Fibroblast of pulmonary artery (primary cell): ENCODE data around the gene NQO2.
A peak's percentile ranks its signal among the peaks of the same experiment; 100 is the strongest.
"Not testable (repeated sequence)": the region's sequence is repeated elsewhere in the genome, so short reads cannot be mapped to it uniquely, and the experiment has no call there.

ENCODE experiments used
- DNase-seq: peaks from one replicate; pipeline ENCODE4 v3.0.0-alpha.2; 2010; ENCODE audit warnings: low read depth
- H3K4me3 ChIP-seq: replicated peaks from 2 replicates; pipeline ENCODE4 v1.5.1; 2011; ENCODE audit warnings: low read depth, mild to moderate bottlenecking, control low read depth, low read length, moderate library complexity
- CTCF ChIP-seq: IDR thresholded peaks from 2 replicates; pipeline ENCODE4 v1.5.1; 2011; ENCODE audit warnings: mild to moderate bottlenecking, control low read depth, low read length, inconsistent platforms; ENCODE audit errors: missing control alignments

The NQO2 gene

DNA sequence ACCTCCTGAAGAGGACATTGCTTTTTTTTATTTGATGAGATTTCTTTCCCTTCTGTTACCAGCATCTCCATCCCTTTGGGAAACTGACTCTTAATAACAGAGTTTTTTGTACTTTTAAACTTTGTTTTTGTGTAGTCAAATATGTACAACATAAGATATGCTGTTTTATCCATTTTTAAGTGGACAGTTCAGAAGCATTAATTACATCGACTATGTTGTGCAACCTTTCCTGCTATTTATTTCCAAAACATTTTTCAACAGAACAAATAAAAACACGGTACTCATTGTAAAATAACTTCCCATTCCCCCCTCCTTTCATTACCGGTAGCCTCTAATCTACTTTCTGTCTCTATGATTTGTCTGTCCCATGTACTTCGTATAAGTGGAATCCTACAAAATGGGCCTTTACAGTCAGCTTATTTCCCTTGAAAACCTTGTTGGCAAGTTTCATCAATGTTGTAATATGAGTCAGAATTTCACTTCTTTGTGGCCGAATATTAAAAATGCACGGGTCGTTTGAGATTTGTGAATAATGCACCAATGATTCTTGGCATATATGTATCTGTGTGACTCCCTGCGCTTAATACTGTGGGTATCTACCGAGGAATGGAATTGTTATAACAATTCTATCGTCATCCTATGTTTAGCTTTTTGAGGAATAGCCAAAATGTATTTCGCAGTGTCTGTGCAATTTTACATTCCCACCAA lies 57.5 kb downstream of the NQO2 start:
- no peak for DNase-seq
- no peak for TF ChIP-seq CTCF
- H3K4me3 ChIP-seq = no peak overlapping the region

DNA sequence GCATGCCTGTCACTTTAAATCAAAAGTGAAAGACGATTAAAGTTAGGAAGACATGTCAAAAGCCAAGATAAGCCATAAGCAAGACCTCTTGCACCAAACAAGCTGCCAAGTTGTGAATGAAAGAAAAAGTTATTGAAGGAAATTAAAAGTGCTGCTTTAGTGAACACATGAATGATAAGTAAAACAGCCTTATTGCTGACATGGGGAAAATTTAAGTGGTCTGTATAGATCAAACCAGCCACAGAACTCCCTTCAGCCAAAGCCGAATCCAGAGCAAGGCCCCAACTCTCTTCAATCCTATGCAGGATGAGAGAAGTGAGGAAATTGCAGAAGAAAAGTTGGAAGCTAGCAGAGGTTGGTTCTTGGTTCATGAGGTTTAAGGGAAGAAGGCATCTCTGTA lies 59.3 kb downstream of the NQO2 start:
- no peak overlapping the region for H3K4me3 ChIP-seq
- no peak for DNase-seq
- TF ChIP-seq CTCF = no peak

DNA sequence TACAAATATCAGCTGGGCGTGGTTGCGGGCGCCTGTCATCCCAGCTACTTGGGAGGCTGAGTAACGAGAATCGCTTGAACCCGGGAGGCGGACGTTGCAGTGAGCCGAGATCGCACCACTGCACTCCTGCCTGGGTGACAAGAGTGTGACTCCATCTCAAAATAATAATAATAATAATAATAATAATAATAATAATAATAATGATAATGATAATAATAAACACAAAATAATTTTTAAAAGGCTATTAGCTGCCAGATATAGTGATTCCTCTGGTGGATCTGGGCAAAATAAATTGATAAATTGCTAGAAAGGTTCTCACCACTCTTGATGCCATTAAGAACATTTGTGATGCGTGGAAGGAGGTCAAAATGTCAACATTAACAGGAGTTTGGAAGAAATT lies 60.4 kb downstream of the NQO2 start:
- H3K4me3 ChIP-seq, DNase-seq: not testable (repeated sequence)

DNA sequence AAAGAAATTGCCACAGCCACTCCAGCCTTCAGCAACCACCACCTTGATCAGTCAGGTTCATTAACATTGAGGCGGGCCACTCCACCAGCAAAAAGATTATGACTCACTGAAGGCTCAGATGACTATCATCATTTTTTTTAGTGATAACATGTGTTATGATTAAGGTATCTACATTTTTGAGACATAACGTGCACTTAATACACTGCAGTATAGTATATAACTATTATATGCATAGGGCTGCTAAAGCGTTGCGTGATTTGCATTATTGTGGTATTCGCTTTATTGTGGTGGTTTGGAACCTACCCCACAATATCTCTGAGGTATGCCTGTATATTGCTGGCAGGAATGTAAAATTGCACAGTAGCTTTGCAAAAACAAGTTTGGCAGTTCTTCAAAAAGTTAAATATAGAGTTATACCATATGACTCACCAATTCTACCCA lies 61.8 kb downstream of the NQO2 start:
- peak; percentile 86 for DNase-seq
- H3K4me3 ChIP-seq = no peak overlapping the region
- peak; percentile 38 for TF ChIP-seq CTCF

DNA sequence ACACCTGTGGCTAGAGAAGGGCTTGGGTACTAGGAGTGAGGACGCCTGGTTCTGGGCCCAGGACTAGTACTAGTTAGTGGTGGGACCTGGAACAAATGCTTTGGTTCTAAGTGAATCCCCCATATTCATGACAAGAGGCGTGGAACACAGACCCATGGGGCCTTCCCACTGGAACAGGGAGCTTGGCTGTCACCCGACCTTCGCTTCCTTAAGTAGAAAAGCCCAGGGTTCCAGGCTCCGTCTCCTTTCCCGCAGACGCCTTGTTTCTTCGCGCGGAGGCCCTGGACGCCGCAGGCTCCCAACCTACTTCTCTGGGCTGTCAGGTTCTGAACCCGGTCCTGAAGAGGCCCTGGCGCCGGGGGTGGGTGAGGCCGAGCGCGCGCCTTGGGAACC lies 63.6 kb downstream of the NQO2 start:
- DNase-seq = not testable (repeated sequence)
- H3K4me3 ChIP-seq = peak overlapping the region; percentile 74

GRCh38 chr6:3063733-3064700 lies 64.3 kb downstream of the NQO2 start:
- H3K4me3 ChIP-seq = peak overlapping the region; percentile 74
- no peak for TF ChIP-seq CTCF
- DNase-seq = peak; percentile 94

GRCh38 chr6:3068329-3069214 lies 68.9 kb downstream of the NQO2 start, which contains the start of gene RIPK1:
RIPK1 (plus strand) TSS chr6:3068494; CDS start chr6:3076824, 8,330 bp downstream.
- peak; percentile 12 for TF ChIP-seq CTCF
- peak within 1 kb of the TSS; percentile 79 for H3K4me3 ChIP-seq
- DNase-seq = peak; percentile 84
